ENCODE results near the gene TRIM31. TPM values are rescaled to one million over a fixed set of nuclear protein-coding genes. Genes with fewer than 3 reads are reported as not detected.

Gene TRIM31
- total RNA-seq: not detected

- DNase-seq (ENCODE audit: low read depth in 2 of 3, low spot score in 2 of 3): no peak
Observed at GRCh38 chr6:30113003-30113759, at the start of gene TRIM31. Gene TRIM31, minus strand, starts transcription at chr6:30113090. Its CDS starts 285 bp downstream, at chr6:30112805.

GRCh38 chr6:30162265-30163089, 49.6 kb upstream of the TRIM31 start:
- DNase-seq (ENCODE audit: low read depth in 2 of 3, low spot score in 2 of 3): no peak

GRCh38 chr6:30160785-30161531, 48.1 kb upstream of the TRIM31 start, which contains the start of gene TRIM10:
Gene TRIM10, minus strand, starts transcription at chr6:30161211. Its CDS starts 353 bp downstream, at chr6:30160858.
- no peak for DNase-seq (ENCODE audit: low read depth in 2 of 3, low spot score in 2 of 3)

GRCh38 chr6:30160008-30160784, 47.3 kb upstream of the TRIM31 start:
- DNase-seq (ENCODE audit: low read depth in 2 of 3, low spot score in 2 of 3): no peak

GRCh38 chr6:30158475-30159040, 45.7 kb upstream of the TRIM31 start:
- no peak for DNase-seq (ENCODE audit: low read depth in 2 of 3, low spot score in 2 of 3)

GRCh38 chr6:30157999-30158398, 45.1 kb upstream of the TRIM31 start:
- no peak for DNase-seq (ENCODE audit: low read depth in 2 of 3, low spot score in 2 of 3)

GRCh38 chr6:30157581-30157980, 44.7 kb upstream of the TRIM31 start:
- DNase-seq (ENCODE audit: low read depth in 2 of 3, low spot score in 2 of 3): no peak

GRCh38 chr6:30156774-30157173, 43.9 kb upstream of the TRIM31 start:
- no peak for DNase-seq (ENCODE audit: low read depth in 2 of 3, low spot score in 2 of 3)

- DNase-seq (ENCODE audit: low read depth in 2 of 3, low spot score in 2 of 3): no peak
Observed at GRCh38 chr6:30156262-30156599, 43.3 kb upstream of the TRIM31 start.

GRCh38 chr6:30155520-30156261, 42.8 kb upstream of the TRIM31 start:
- no peak for DNase-seq (ENCODE audit: low read depth in 2 of 3, low spot score in 2 of 3)

- DNase-seq (ENCODE audit: low read depth in 2 of 3, low spot score in 2 of 3): no peak
Observed at GRCh38 chr6:30154709-30155519, 42.0 kb upstream of the TRIM31 start.

GRCh38 chr6:30154061-30154460, 41.2 kb upstream of the TRIM31 start:
- no peak for DNase-seq (ENCODE audit: low read depth in 2 of 3, low spot score in 2 of 3)

GRCh38 chr6:30152910-30153610, 40.2 kb upstream of the TRIM31 start:
- DNase-seq (ENCODE audit: low read depth in 2 of 3, low spot score in 2 of 3): no peak

GRCh38 chr6:30152016-30152673, 39.3 kb upstream of the TRIM31 start:
- no peak for DNase-seq (ENCODE audit: low read depth in 2 of 3, low spot score in 2 of 3)

- DNase-seq (ENCODE audit: low read depth in 2 of 3, low spot score in 2 of 3): peak in 2 of 3 donors; percentile 37 to 64
Observed at GRCh38 chr6:30151580-30151979, 38.7 kb upstream of the TRIM31 start.

GRCh38 chr6:30150671-30151395, 37.9 kb upstream of the TRIM31 start:
- DNase-seq (ENCODE audit: low read depth in 2 of 3, low spot score in 2 of 3): no peak

Data from hematopoietic multipotent progenitor cell (in vitro differentiated cells).